Adrenal gland (tissue), 5 donors: ENCODE measurements around the gene SLC25A23.

Experiments used
- POLR2A ChIP-seq, 2 donors: fragments of 450-650 bp; IDR thresholded peaks; one replicate each; pipeline ENCODE4 v1.6.1; 2017; ENCODE audit warnings: antibody characterized with exemption in 2 of 2, mild to moderate bottlenecking in 2 of 2, moderate library complexity in 1 of 2
- TF ChIP-seq, protein P1 (sequence below), 6 experiments: fragments of 450-650 bp in 4 of 6; fragments of 200-600 bp in 2 of 6; sonication (generic) in 1 of 6; IDR thresholded peaks; 1 replicate in 5 of 6; 2 replicates in 1 of 6; pipeline versions ENCODE4 v1.5.1 to v1.8.0; 2016 to 2021; ENCODE audit warnings: antibody characterized with exemption in 6 of 6, mild to moderate bottlenecking in 2 of 6, moderate library complexity in 1 of 6
- donor health status: DM: no; HTN: no; CAD: no.

DNA sequence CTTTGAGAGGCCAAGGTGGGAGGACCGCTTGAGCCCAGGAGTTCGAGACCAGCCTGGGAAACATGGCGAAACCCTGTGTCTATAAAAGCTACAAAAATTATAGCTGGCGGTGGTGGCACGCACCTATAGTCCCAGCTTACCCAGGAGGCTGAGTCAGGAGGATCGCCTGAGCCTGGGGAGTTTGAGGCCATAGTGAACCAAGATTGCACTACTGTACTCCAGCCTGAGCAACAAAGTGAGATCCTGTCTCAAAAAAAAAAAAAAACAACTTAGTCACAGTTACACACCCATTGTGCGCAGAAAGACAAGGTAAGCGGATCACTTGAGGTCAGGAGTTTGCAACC, 22.7 kb upstream of the SLC25A23 start:
- TF ChIP-seq, protein P1, sequence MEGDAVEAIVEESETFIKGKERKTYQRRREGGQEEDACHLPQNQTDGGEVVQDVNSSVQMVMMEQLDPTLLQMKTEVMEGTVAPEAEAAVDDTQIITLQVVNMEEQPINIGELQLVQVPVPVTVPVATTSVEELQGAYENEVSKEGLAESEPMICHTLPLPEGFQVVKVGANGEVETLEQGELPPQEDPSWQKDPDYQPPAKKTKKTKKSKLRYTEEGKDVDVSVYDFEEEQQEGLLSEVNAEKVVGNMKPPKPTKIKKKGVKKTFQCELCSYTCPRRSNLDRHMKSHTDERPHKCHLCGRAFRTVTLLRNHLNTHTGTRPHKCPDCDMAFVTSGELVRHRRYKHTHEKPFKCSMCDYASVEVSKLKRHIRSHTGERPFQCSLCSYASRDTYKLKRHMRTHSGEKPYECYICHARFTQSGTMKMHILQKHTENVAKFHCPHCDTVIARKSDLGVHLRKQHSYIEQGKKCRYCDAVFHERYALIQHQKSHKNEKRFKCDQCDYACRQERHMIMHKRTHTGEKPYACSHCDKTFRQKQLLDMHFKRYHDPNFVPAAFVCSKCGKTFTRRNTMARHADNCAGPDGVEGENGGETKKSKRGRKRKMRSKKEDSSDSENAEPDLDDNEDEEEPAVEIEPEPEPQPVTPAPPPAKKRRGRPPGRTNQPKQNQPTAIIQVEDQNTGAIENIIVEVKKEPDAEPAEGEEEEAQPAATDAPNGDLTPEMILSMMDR (IDR thresholded peaks at IDR 0.05), result no peak
- no peak for TF ChIP-seq POLR2A (IDR thresholded peaks at IDR 0.05)
